HEK293 (cell line): ENCODE data around the gene COMMD6.
"Not testable (repeated sequence)": the region's sequence is repeated elsewhere in the genome, so short reads cannot be mapped to it uniquely, and the experiment has no call there.

Experiments used
- CTCF ChIA-PET: fragments of 350-600 bp; formaldehyde crosslinking; extraction: SDS; loops from one replicate; lab custom pipeline; 2021; ENCODE audit warnings: antibody characterized with exemption; lab: Yijun Ruan, JAX
- POLR2A ChIA-PET: fragments of 300-600 bp; formaldehyde crosslinking; extraction: SDS; loops from one replicate; lab custom pipeline; 2020; ENCODE audit warnings: antibody characterized with exemption, inconsistent platforms; lab: Yijun Ruan, JAX
- H3K27ac ChIP-seq: fragments of 200-500 bp; sonication (Bioruptor generic); 2 replicates; pipeline ENCODE4 v1.5.1; 2014; ENCODE audit warnings: low read depth, low read length, control low read depth, inconsistent platforms; ENCODE audit errors: extremely low read depth
- H3K36me3 ChIP-seq, 2 experiments: fragments of 200-500 bp in 1 of 2; sonication (Bioruptor generic) in 1 of 2; 1 replicate in 1 of 2; 2 replicates in 1 of 2; pipeline ENCODE4 v1.5.1; 2014 to 2017; ENCODE audit warnings: inconsistent platforms in 2 of 2, low read length in 2 of 2; ENCODE audit not compliant: control insufficient read depth in 2 of 2, insufficient read depth in 1 of 2
- H3K4me1 ChIP-seq: fragments of 200-500 bp; sonication (Bioruptor generic); 2 replicates; pipeline ENCODE4 v1.5.1; 2014; ENCODE audit warnings: mild to moderate bottlenecking, low read length, inconsistent platforms; ENCODE audit not compliant: control insufficient read depth, insufficient read depth
- H3K4me3 ChIP-seq: 2 replicates; pipeline ENCODE4 v1.5.1; 2011; ENCODE audit warnings: low read depth, mild to moderate bottlenecking, control low read depth, low read length, moderate library complexity
- H3K9me3 ChIP-seq: fragments of 200-500 bp; sonication (Bioruptor generic); 2 replicates; pipeline ENCODE4 v1.5.1; 2014; ENCODE audit warnings: low read depth, low read length, inconsistent platforms; ENCODE audit not compliant: control insufficient read depth, insufficient read depth
- GFI1B ChIP-seq: fragments of 450-650 bp; formaldehyde crosslinking; IDR thresholded peaks from 2 replicates; pipeline ENCODE4 v1.5.1; 2016; ENCODE audit warnings: missing biosample characterization, missing genetic modification characterization
- KLF9 ChIP-seq: fragments of 450-650 bp; formaldehyde crosslinking; IDR thresholded peaks from 2 replicates; pipeline ENCODE4 v1.5.1; 2016; ENCODE audit warnings: missing biosample characterization, missing genetic modification characterization, low read depth
- ZBTB10 ChIP-seq: fragments of 450-650 bp; formaldehyde crosslinking; IDR thresholded peaks from 2 replicates; pipeline ENCODE4 v1.5.1; 2016; ENCODE audit warnings: missing biosample characterization, missing genetic modification characterization
- ZNF140 ChIP-seq: fragments of 450-650 bp; formaldehyde crosslinking; IDR thresholded peaks from 2 replicates; pipeline ENCODE4 v1.5.1; 2016; ENCODE audit warnings: missing biosample characterization, missing genetic modification characterization
- ZNF169 ChIP-seq: fragments of 450-650 bp; formaldehyde crosslinking; IDR thresholded peaks from 2 replicates; pipeline ENCODE4 v1.5.1; 2016; ENCODE audit warnings: missing biosample characterization, missing genetic modification characterization
- ZNF214 ChIP-seq: fragments of 450-650 bp; formaldehyde crosslinking; IDR thresholded peaks from 2 replicates; pipeline ENCODE4 v1.5.1; 2017; ENCODE audit warnings: missing biosample characterization, mild to moderate bottlenecking, missing genetic modification characterization, borderline replicate concordance
- ZNF521 ChIP-seq: fragments of 450-650 bp; formaldehyde crosslinking; IDR thresholded peaks from 2 replicates; pipeline ENCODE4 v1.5.1; 2017; ENCODE audit warnings: missing biosample characterization, mild to moderate bottlenecking, missing genetic modification characterization
- ZNF707 ChIP-seq: fragments of 450-650 bp; formaldehyde crosslinking; IDR thresholded peaks from 2 replicates; pipeline ENCODE4 v1.5.1; 2016; ENCODE audit warnings: missing biosample characterization, missing genetic modification characterization
- ZNF776 ChIP-seq: fragments of 450-650 bp; formaldehyde crosslinking; IDR thresholded peaks from 2 replicates; pipeline ENCODE4 v1.5.0; 2017; ENCODE audit warnings: missing biosample characterization, missing genetic modification characterization, borderline replicate concordance
- ZNF785 ChIP-seq: fragments of 450-650 bp; formaldehyde crosslinking; IDR thresholded peaks from 2 replicates; pipeline ENCODE4 v1.5.1; 2016; ENCODE audit warnings: missing biosample characterization, missing genetic modification characterization
- ZNF791 ChIP-seq: fragments of 450-650 bp; formaldehyde crosslinking; IDR thresholded peaks from 2 replicates; pipeline ENCODE4 v1.5.1; 2016; ENCODE audit warnings: missing biosample characterization, missing genetic modification characterization
- TF ChIP-seq, protein P1 (sequence below): fragments of 450-650 bp; formaldehyde crosslinking; IDR thresholded peaks from 2 replicates; pipeline ENCODE4 v1.5.1; 2017; ENCODE audit warnings: missing biosample characterization, missing genetic modification characterization
- TF ChIP-seq, protein P2 (sequence below): IDR thresholded peaks from 2 replicates; pipeline ENCODE4 v1.6.1; 2011; ENCODE audit warnings: mild to moderate bottlenecking, low read depth, low read length, borderline replicate concordance

Gene COMMD6

DNA sequence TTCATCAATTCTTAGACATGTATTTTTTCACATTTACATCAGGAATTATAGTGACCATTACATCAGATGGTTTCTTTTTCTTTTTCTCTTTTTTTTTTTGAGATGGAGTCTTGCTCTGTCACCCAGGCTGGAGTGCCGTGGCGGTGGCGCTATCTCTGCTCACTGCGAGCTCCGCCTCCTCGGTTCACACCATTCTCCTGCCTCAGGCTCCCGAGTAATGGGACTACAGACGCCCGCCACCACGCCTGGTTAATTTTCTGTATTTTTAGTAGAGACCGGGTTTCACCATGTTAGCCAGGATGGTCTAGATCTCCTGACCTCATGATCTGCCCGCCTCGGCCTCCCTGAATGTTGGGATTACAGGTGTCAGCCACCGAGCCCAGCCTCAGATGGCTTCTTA, 7.7 kb upstream of the COMMD6 start:
- H3K4me1 ChIP-seq, CTCF ChIA-PET, H3K4me3 ChIP-seq, H3K9me3 ChIP-seq, H3K36me3 ChIP-seq, POLR2A ChIA-PET, H3K27ac ChIP-seq: not testable (repeated sequence)

- Histone ChIP-seq H3K27ac (no peak overlapping the region), H3K36me3 (no peaks in the 10 kb centered on the region), H3K4me1 (no peaks in the 10 kb centered on the region), H3K9me3 (no peaks in the 10 kb centered on the region), H3K4me3 (no peak overlapping the region)
- TF ChIP-seq, protein P1, sequence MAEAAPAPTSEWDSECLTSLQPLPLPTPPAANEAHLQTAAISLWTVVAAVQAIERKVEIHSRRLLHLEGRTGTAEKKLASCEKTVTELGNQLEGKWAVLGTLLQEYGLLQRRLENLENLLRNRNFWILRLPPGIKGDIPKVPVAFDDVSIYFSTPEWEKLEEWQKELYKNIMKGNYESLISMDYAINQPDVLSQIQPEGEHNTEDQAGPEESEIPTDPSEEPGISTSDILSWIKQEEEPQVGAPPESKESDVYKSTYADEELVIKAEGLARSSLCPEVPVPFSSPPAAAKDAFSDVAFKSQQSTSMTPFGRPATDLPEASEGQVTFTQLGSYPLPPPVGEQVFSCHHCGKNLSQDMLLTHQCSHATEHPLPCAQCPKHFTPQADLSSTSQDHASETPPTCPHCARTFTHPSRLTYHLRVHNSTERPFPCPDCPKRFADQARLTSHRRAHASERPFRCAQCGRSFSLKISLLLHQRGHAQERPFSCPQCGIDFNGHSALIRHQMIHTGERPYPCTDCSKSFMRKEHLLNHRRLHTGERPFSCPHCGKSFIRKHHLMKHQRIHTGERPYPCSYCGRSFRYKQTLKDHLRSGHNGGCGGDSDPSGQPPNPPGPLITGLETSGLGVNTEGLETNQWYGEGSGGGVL (tag by site-specific recombination) = no peak
- TF ChIP-seq, protein P2, sequence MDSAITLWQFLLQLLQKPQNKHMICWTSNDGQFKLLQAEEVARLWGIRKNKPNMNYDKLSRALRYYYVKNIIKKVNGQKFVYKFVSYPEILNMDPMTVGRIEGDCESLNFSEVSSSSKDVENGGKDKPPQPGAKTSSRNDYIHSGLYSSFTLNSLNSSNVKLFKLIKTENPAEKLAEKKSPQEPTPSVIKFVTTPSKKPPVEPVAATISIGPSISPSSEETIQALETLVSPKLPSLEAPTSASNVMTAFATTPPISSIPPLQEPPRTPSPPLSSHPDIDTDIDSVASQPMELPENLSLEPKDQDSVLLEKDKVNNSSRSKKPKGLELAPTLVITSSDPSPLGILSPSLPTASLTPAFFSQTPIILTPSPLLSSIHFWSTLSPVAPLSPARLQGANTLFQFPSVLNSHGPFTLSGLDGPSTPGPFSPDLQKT = no peak
- TF ChIP-seq ZBTB10 (tag by site-specific recombination) (no peak), ZNF791 (tag by site-specific recombination) (no peak)
- ChIA-PET POLR2A (no interaction called here), CTCF (no interaction called here)
Measured at GRCh38 chr13:75544681-75545330, 7.2 kb upstream of the COMMD6 start.

- POLR2A ChIA-PET = no interaction called here
- H3K36me3 ChIP-seq = no peaks in the 10 kb centered on the region
- no peak overlapping the region for H3K27ac ChIP-seq
- no peak overlapping the region for H3K4me3 ChIP-seq
- TF ChIP-seq ZNF785 (no peak), GFI1B (tag by site-specific recombination) (no peak), ZNF214 (tag by site-specific recombination) (no peak), ZNF169 (tag by site-specific recombination) (no peak), ZNF776 (no peak), ZNF707 (no peak), ZNF521 (tag by site-specific recombination) (no peak), KLF9 (tag by site-specific recombination) (no peak), ZNF140 (tag by site-specific recombination) (no peak)
- TF ChIP-seq, all 188 proteins: peak for 0
- no peaks in the 10 kb centered on the region for H3K4me1 ChIP-seq
- CTCF ChIA-PET = interaction anchor here (0.6 to 1.5 kb wide), 2 partner anchors 8 to 60 kb away, joined by 3 to 5 read pairs; partner anchors contain the start of genes TBC1D4 and UCHL3
- no peaks in the 10 kb centered on the region for H3K9me3 ChIP-seq
Measured at GRCh38 chr13:75541961-75542360, 4.3 kb upstream of the COMMD6 start.
